ENCODE results near the gene CARD10. TPM values are rescaled to one million over a fixed set of nuclear protein-coding genes. Genes with fewer than 3 reads are reported as not detected.

Gene CARD10
- total and polyA plus RNA-seq, 2 of the 8 experiments (the other 6 are each of a cell fraction or from before 2014, with no cell fraction given): 13.5 to 14.4 TPM

GRCh38 chr22:37544955-37545702 lies 25.9 kb upstream of the CARD10 start:
- H2AFZ ChIP-seq (ENCODE audit: low read length): no peak overlapping the region
- TF ChIP-seq SIN3A (conservative IDR thresholded peaks at IDR 0.05 in 1 of 2, IDR thresholded peaks at IDR 0.05 in 1 of 2; ENCODE audit: low read depth in 1 of 2, low read length in 2 of 2) (peak in 1 of 2 experiments; percentile 50; a peak in 1 of 4 replicates), YY1 (IDR thresholded peaks at IDR 0.05; ENCODE audit: low read depth, low read length) (peak; percentile 9; the same call in 1 of the 2 replicates), CBX8 (IDR thresholded peaks at IDR 0.05; ENCODE audit: borderline replicate concordance, low read depth, low read length) (no peak), CHD2 (IDR thresholded peaks at IDR 0.05; ENCODE audit: low read length) (no peak), JUN (IDR thresholded peaks at IDR 0.05; ENCODE audit: low read depth, low read length) (peak; percentile 93)
- TF ChIP-seq, protein P1, sequence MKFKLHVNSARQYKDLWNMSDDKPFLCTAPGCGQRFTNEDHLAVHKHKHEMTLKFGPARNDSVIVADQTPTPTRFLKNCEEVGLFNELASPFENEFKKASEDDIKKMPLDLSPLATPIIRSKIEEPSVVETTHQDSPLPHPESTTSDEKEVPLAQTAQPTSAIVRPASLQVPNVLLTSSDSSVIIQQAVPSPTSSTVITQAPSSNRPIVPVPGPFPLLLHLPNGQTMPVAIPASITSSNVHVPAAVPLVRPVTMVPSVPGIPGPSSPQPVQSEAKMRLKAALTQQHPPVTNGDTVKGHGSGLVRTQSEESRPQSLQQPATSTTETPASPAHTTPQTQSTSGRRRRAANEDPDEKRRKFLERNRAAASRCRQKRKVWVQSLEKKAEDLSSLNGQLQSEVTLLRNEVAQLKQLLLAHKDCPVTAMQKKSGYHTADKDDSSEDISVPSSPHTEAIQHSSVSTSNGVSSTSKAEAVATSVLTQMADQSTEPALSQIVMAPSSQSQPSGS (IDR thresholded peaks at IDR 0.05; ENCODE audit: low read length): peak; percentile 99

More at GRCh38 chr22:37544955-37545702, 25.9 kb upstream of the CARD10 start:
- Histone ChIP-seq H2BK12ac (ENCODE audit: low read depth, low read length) (peak overlapping the region; percentile 62; the same call in 1 of the 2 replicates), H3K4me1 (replicated peaks in 1 of 4; ENCODE audit: control insufficient read depth in 3 of 4, insufficient read depth in 4 of 4, low read length in 3 of 4) (peaks cover 5 to 17% (median 11%) of the 10 kb centered on the region in 4 experiments), H3K79me1 (ENCODE audit: low read depth, low read length) (no peaks in the 10 kb centered on the region), H4K20me1 (replicated peaks in 1 of 2; ENCODE audit: control insufficient read depth in 1 of 2, insufficient read depth in 2 of 2, low read length in 2 of 2) (no peaks in the 10 kb centered on the region), H2BK20ac (ENCODE audit: low read length) (peak overlapping the region; percentile 75; the same call in 1 of the 2 replicates), H4K5ac (ENCODE audit: insufficient read length, low read depth, low read length) (peak overlapping the region; percentile 68), H3K23me2 (ENCODE audit: low read depth, low read length) (0 out of 2 replicates have a peak, but pooled peaks cover 3% of the 10 kb centered on the region), H3K9ac (replicated peaks in 1 of 4; ENCODE audit: extremely low read depth in 1 of 4, low read depth in 3 of 4, low read length in 3 of 4) (peak overlapping the region in 1 of 4 experiments; percentile 44; a peak in 1 of 7 replicates), H3K9me3 (ENCODE audit: insufficient read depth in 2 of 2, low read depth in 1 of 2, low read length in 1 of 2) (no peaks in the 10 kb centered on the region), H2BK5ac (ENCODE audit: low read depth, low read length) (peak overlapping the region; percentile 82; the same call in 1 of the 2 replicates), H4K8ac (ENCODE audit: extremely low read depth, insufficient read depth, low read length) (peak overlapping the region; percentile 88; the same call in 1 of the 2 replicates), H3K18ac (ENCODE audit: extremely low read depth, low read length) (peak overlapping the region; percentile 41), H2BK120ac (replicated peaks; ENCODE audit: low read depth, low read length) (peak overlapping the region; percentile 67), H3K4ac (replicated peaks; ENCODE audit: insufficient read length, low read depth, low read length) (peak overlapping the region; percentile 22), H4K91ac (replicated peaks; ENCODE audit: insufficient read length, low read length) (peak overlapping the region; percentile 92), H3K36me3 (ENCODE audit: control insufficient read depth in 2 of 4, insufficient read depth in 4 of 4, low read length in 3 of 4) (no peaks in the 10 kb centered on the region), H3K14ac (ENCODE audit: insufficient read length) (no peak overlapping the region), H3K56ac (replicated peaks; ENCODE audit: insufficient read length, low read depth, low read length) (peak overlapping the region; percentile 63), H2BK15ac (ENCODE audit: low read length) (peak overlapping the region; percentile 93; the same call in 1 of the 2 replicates), H3K79me2 (ENCODE audit: control insufficient read depth in 1 of 2, insufficient read depth in 2 of 2, low read length in 2 of 2) (no peaks in the 10 kb centered on the region), H3K4me2 (ENCODE audit: insufficient read depth in 1 of 2, low read depth in 2 of 2, low read length in 2 of 2) (peak overlapping the region; percentile 44 to 86), H3K27ac (ENCODE audit: low read depth, low read length) (peak overlapping the region; percentile 49; the same call in 1 of the 2 replicates), H3K4me3 (ENCODE audit: extremely low read depth in 1 of 4, insufficient read depth in 2 of 4, low read depth in 3 of 4, low read length in 4 of 4) (peak overlapping the region in 3 of 4 experiments; percentile 15 to 57 (median 24); a peak in 4 of 8 replicates), H3K23ac (ENCODE audit: insufficient read length) (no peak overlapping the region), H3K27me3 (replicated peaks in 1 of 4; ENCODE audit: control insufficient read depth in 3 of 4, extremely low read depth in 1 of 4, insufficient read depth in 3 of 4, low read length in 3 of 4) (no peaks in the 10 kb centered on the region; a peak in 1 of 7 replicates), H2AK5ac (ENCODE audit: low read depth, low read length) (no peak overlapping the region; the same call in 1 of the 2 replicates)
- FAIRE-seq: peak; percentile 80
- CTCF ChIA-PET (ENCODE audit: partially characterized antibody): interaction anchor here (1.0 to 16.8 kb wide), 14 partner anchors 11 to 353 kb away, joined by 3 to 1347 read pairs (median 3); partner anchors contain the start of genes CDC42EP1 and LGALS2
- 28% methylated on average over 9 of the region's 11 CpGs; no CpG with 5 or more reads in 1 of the 2 experiments for WGBS, 2 experiments (ENCODE audit: extremely low coverage in 1 of 2, insufficient coverage in 1 of 2, insufficient read length in 1 of 2, insufficient replicate concordance in 2 of 2, low coverage in 1 of 2, low lambda C conversion rate in 2 of 2, missing lambda C conversion rate in 1 of 2)
- POLR2A ChIA-PET (ENCODE audit: partially characterized antibody): interaction anchor here (1.1 to 13.2 kb wide), 5 partner anchors 13 to 63 kb away, joined by 3 to 198 read pairs (median 4); partner anchors contain the start of gene CDC42EP1
- DNase-seq (ENCODE audit: low read depth in 1 of 2, low spot score in 2 of 2): peak; percentile 61 to 95
